ENCODE measurements around the gene GABRR2.
"Not testable (repeated sequence)": the region's sequence is repeated elsewhere in the genome, so short reads cannot be mapped to it uniquely, and the experiment has no call there.

GABRR2 gene

GRCh38 chr6:89257781-89258180, 57.3 kb downstream of the GABRR2 start:
- DNase-seq (ENCODE audit: low spot score): no peak

- no peak for DNase-seq (ENCODE audit: low spot score)
Observed at GRCh38 chr6:89257346-89257745, 57.8 kb downstream of the GABRR2 start.

GRCh38 chr6:89255417-89255816, 59.7 kb downstream of the GABRR2 start:
- DNase-seq (ENCODE audit: low spot score): no peak

DNA sequence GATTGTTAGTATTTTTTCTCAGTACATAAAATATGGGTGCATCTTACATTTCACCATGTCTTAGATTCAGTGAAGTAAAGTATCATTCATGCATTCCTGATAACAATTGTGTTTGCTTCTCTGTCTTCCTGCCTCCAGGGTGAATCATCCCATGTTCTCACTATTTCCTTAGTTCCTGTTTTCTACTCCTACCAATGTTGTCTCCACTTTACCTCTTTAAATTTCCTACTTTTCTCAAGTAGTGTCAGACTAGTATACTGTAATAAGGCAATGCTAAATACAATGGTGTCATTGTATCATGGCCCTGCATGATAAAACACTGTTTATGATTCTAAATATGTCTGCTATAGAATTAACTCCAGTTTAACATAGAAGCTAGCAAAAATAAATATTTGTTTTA, 60.5 kb downstream of the GABRR2 start:
- DNase-seq (ENCODE audit: low spot score): no peak

- no peak for DNase-seq (ENCODE audit: low spot score)
Observed at GRCh38 chr6:89252907-89253306, 62.2 kb downstream of the GABRR2 start.

DNA sequence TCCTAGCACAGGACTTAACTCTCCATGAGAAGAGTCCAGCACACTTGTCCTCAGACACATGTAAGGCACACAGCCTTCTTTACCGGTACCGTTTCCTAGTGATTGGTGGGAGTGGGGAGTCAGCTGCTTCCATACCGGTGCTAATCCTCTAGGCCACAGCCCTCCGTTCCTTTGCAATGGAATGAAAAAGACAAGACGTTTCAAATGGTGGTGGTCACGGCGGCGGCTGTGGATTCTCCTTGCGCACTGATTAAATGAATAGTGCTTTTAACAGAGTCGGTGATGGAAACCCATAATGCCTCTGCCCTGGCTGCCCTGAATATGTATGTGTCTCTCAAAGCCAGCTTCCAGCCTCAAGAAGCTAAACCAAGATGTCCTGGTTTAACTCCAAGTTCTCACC, 63.1 kb downstream of the GABRR2 start:
- no peak for DNase-seq (ENCODE audit: low spot score)

- no peak for DNase-seq (ENCODE audit: low spot score)
Observed at GRCh38 chr6:89251170-89251569, 63.9 kb downstream of the GABRR2 start.

DNA sequence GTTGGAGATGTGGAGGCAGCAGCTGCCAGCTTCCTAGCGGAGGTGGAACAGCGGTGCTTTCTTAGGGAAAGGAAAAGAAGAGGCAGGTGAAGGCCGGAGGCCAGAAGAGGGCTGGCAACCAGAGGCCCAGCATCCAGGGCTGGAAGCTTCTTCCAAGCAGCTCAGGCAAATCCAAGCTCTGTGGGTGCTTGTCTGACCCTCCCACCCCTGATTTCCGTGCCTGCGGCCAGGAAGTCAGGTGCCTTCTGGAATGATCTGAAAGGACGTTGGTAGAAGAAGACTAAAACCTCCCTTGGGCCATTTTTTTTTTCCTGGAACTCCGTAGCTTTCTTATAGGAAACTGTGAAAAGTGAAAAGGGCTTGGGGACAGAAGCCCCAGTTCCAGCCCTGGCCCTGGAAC, 64.9 kb downstream of the GABRR2 start:
- no peak for DNase-seq (ENCODE audit: low spot score)

GRCh38 chr6:89244241-89244985, 70.7 kb downstream of the GABRR2 start:
- DNase-seq (ENCODE audit: low spot score): no peak

DNA sequence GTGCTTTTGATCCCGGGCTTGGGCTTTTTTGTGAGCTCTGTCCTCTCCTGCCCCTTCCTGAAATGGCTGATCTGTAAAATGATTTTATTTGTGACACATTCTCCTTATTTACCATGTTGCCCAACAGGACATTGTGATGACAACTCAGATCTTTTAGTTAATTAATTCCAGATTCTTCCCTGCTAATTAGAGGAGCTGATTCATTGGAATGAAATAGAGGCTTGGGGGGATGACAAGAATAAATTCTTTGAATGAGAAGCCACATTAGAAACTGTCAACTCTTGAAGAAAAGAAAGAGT, 71.8 kb downstream of the GABRR2 start:
- no peak for DNase-seq (ENCODE audit: low spot score)

DNA sequence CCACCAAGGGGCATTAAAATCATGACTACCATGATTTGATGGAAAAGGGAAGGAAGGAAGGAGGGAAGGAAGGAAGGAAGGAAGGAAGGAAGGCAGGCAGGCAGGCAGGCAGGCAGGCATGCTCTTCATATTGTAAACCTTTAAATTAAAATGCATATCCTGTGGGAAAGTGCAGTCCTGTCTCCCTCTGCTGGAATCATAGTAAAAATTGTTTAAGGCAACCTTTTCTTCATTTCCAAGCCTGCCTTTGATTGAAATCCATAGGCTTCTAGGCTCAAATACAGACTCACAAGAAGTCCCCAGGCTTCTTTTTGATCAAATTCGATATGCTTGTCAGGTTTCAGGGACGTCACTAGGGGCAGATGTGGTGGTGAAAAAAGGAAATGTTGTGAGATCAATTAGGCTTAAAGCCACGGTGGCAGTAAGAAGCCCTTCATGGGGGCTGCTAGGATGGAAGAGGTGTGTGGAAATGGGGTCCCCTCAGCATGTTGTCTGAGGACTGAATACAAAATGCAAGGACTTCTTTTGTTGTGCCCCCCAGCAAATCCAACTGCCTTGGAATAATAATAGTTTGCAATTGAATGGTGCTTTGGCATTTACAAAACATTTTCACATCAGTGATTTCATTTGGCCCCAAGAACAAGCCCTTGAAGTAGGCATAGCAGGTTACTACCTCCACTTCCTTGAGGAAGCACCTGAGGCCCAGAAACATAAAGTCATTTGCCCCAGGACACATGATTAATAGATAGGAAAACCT, 72.3 kb downstream of the GABRR2 start:
- DNase-seq (ENCODE audit: low spot score): peak; percentile 70

DNA sequence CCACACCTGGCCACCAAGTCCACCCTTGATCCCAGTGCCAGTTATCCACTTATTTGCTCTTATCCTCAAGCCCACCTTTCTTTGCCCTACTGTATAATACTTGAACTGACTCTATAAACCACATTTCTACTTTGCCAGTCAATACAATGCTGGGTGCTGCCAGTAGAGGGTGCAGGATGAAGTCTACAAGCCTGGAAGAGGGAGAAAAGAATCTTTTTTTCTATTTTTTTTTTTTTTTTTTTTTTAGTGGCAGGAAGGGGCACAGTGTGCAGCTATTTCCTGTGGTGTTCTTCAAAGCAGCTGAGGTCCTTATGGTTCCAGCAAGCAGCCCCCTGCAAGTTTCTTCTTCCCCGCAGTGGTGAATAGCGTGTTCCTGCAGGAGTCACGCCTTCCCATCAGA, 75.8 kb downstream of the GABRR2 start:
- DNase-seq (ENCODE audit: low spot score): no peak

- DNase-seq (ENCODE audit: low spot score): no peak
Observed at GRCh38 chr6:89237158-89237557, 77.9 kb downstream of the GABRR2 start.

- DNase-seq (ENCODE audit: low spot score): not testable (repeated sequence)
Observed at GRCh38 chr6:89233605-89234004, 81.5 kb downstream of the GABRR2 start.

DNA sequence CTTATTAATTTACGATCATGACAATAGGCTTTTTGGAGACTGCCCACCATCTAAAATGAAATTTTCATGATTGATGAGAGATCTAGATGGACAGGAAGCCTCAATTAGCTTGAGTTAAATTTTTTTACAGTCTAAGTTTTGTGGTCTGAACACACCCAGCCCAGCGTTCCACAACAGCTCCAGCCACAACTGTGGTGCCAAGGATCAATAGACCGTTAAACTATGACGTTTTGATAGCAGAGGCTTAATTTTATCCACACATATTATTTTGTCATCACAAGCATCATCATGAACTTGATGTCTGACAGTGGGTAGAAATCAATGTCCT, 92.4 kb downstream of the GABRR2 start:
- DNase-seq (ENCODE audit: low spot score): no peak

DNA sequence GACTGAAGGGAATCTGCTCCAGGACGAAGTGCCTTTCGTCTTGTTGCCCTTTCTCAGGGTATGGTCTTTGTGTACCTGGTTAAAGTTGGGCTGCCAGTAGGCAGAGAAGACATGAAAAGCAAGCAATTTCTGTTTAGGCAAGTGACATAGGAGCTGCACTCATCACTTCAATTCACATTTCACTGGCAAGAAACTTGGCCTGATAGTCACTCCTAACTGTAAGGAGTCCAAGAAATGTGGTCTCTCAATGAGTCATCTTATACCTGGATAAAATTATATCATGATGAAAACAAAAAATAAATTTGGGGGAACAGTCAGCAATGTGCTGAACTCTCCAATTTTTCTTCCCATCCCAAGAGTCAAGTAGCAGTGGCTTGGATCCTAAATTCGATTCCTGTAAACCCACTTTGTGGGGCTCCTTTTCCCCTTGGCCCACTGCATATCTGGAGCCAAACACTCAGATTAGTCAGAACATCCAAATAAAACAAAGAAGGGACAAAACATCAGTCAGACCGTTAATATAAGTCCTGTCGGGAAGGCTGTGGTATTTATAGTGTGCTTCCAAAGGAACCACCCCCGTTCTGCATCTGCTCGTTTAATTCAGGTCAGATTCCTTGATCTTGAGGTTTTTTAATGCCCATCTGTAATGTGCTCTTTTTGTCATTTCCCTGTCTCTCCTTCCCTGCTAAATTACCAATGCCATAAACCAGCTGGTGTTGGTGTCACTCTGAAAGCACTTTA, 93.0 kb downstream of the GABRR2 start:
- peak; percentile 85 for DNase-seq (ENCODE audit: low spot score)

DNA sequence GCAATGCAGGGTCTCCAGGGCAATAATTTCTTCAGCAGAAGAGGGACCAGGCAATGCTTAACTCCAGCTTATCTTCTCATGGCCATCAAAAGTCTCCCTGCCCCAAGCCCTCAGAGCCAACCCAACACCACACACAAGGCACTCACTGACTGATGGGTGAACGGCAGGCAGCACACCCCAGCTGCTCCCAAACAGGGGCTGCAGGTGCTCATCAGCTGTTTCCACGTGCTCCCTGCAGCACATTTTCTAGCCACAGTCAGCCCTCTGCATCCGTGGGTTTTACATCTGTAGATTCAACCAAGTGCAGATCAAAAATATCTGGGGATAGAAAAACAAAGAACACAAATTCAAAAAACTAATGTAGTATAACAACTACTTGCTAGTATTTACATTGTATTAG, 94.0 kb downstream of the GABRR2 start:
- no peak for DNase-seq (ENCODE audit: low spot score)

- DNase-seq (ENCODE audit: low spot score): no peak
Observed at GRCh38 chr6:89217299-89217910, 97.7 kb downstream of the GABRR2 start, which contains the start of gene GABRR1. Gene GABRR1 (minus strand): TSS chr6:89217358. CDS start chr6:89217322, 36 bp downstream.

DNA sequence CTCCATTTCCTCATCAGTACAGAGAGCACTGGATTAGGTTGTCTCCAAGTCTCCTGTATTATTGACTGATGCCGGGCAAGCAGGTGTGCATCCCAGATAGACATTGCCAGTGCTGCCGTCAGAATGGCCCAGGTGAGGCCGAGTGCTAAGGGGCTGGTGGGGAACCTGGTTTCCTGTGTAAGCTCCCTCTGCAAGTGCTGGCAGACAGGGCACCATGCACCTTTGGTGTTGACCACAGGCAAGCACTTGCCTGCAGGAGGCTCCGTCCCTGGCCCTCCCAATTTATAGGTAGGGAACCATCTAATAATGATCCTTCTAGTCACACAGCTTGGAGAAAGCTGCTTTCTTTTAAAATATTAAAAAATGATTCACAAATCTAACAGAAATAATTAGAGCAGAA, 98.7 kb downstream of the GABRR2 start:
- DNase-seq (ENCODE audit: low spot score): no peak

DNA sequence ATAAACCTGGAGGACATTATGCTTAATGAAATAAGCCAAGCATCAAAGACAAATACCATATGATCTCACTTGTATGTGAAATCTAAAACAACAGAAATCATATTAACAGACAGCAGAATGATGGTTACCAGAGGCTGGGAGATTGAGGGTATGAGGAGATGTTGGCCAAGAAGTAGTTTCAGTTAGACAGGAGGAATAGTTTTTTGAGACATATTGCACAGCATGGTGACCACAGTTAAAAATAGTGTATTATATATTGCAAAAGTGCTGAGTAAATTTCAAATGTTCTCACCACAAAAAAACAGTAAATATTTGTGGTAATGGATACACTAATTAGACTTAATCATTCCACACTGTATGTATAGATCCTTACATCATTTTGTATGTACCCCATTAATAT, 99.7 kb downstream of the GABRR2 start:
- DNase-seq (ENCODE audit: low spot score): no peak

GRCh38 chr6:89214197-89214596, 100.9 kb downstream of the GABRR2 start:
- DNase-seq (ENCODE audit: low spot score): no peak

GRCh38 chr6:89212472-89212871, 102.6 kb downstream of the GABRR2 start:
- no peak for DNase-seq (ENCODE audit: low spot score)

Measured in SK-N-DZ (cell line).